Gastroesophageal sphincter (tissue), 3 donors: Measurements from ENCODE around the gene MAPK8IP3.

Experiments used
- CTCF ChIP-seq, 4 experiments: fragments of 200-600 bp in 2 of 4; fragments of 450-650 bp in 2 of 4; sonication (generic) in 1 of 4; IDR thresholded peaks; one replicate each; pipeline ENCODE4 v1.5.1; 2017 to 2019; ENCODE audit warnings: antibody characterized with exemption in 4 of 4, mild to moderate bottlenecking in 2 of 4, moderate library complexity in 2 of 4
- EP300 ChIP-seq: sonication (generic); formaldehyde crosslinking; IDR thresholded peaks from one replicate; pipeline ENCODE4 v1.6.1; 2017; ENCODE audit warnings: antibody characterized with exemption, mild to moderate bottlenecking
- POLR2A ChIP-seq, 2 donors: fragments of 450-650 bp; IDR thresholded peaks; one replicate each; pipeline ENCODE4 v1.6.1; 2017; ENCODE audit warnings: antibody characterized with exemption in 2 of 2, mild to moderate bottlenecking in 2 of 2, moderate library complexity in 1 of 2
- POLR2AphosphoS5 ChIP-seq: sonication (generic); formaldehyde crosslinking; IDR thresholded peaks from one replicate; pipeline ENCODE4 v1.6.1; 2017; ENCODE audit warnings: antibody characterized with exemption

- TF ChIP-seq CTCF (IDR thresholded peaks at IDR 0.05) (no peak), EP300 (no peak), POLR2AphosphoS5 (no peak), POLR2A (IDR thresholded peaks at IDR 0.05) (no peak)
Observed at GRCh38 chr16:1740781-1741490, 34.9 kb downstream of the MAPK8IP3 start.
